GM23338 (cell line): ENCODE data around the gene CCDC167. TPM values are rescaled to one million over a fixed set of nuclear protein-coding genes. Genes with fewer than 3 reads are reported as not detected.

Experiments
- ATAC-seq: fragments of 200-7000 bp; cut with Tn5 transposase; 3 replicates; pipeline ENCODE4 v1.9.1; 2020
- DNase-seq: peaks from one replicate; pipeline ENCODE4 v3.0.0-alpha.2; 2015; ENCODE audit warnings: low spot score
- H2AFZ ChIP-seq: fragments of 200-600 bp; sonication (generic); 2 replicates; pipeline ENCODE4 v1.8.0; 2016; ENCODE audit warnings: antibody characterized with exemption, mild to moderate bottlenecking, moderate library complexity
- H3F3A ChIP-seq: fragments of 200-600 bp; sonication (generic); replicated peaks from 2 replicates; pipeline ENCODE4 v1.8.0; 2017; ENCODE audit warnings: antibody characterized with exemption, mixed run types, low read depth
- H3K27ac ChIP-seq: fragments of 200-600 bp; sonication (generic); 2 replicates; pipeline ENCODE4 v1.6.1; 2016; ENCODE audit warnings: low read depth
- H3K27me3 ChIP-seq: fragments of 200-600 bp; sonication (generic); 2 replicates; pipeline ENCODE4 v1.8.0; 2016; ENCODE audit warnings: mild to moderate bottlenecking, mixed run types, moderate library complexity; ENCODE audit not compliant: insufficient read depth
- H3K36me3 ChIP-seq: fragments of 200-600 bp; sonication (generic); 2 replicates; pipeline ENCODE4 v1.8.0; 2016; ENCODE audit warnings: mild to moderate bottlenecking; ENCODE audit not compliant: insufficient read depth
- H3K4me1 ChIP-seq: fragments of 200-600 bp; sonication (generic); 2 replicates; pipeline ENCODE4 v1.8.0; 2016; ENCODE audit warnings: mild to moderate bottlenecking, moderate library complexity; ENCODE audit not compliant: insufficient read depth
- H3K4me2 ChIP-seq: fragments of 200-600 bp; sonication (generic); 2 replicates; pipeline ENCODE4 v1.7.1; 2017; ENCODE audit warnings: mixed run types
- H3K4me3 ChIP-seq: fragments of 200-600 bp; sonication (generic); 2 replicates; pipeline ENCODE4 v1.6.1; 2016; ENCODE audit warnings: mixed run types
- H3K79me2 ChIP-seq: fragments of 200-600 bp; sonication (generic); replicated peaks from 2 replicates; pipeline ENCODE4 v1.8.0; 2017; ENCODE audit warnings: mild to moderate bottlenecking; ENCODE audit not compliant: insufficient read depth
- H3K9me2 ChIP-seq: fragments of 200-600 bp; sonication (generic); 2 replicates; pipeline ENCODE4 v1.8.0; 2017; ENCODE audit not compliant: insufficient read depth
- H4K20me1 ChIP-seq: fragments of 200-600 bp; sonication (generic); replicated peaks from 2 replicates; pipeline ENCODE4 v1.8.0; 2017; ENCODE audit warnings: mild to moderate bottlenecking; ENCODE audit not compliant: insufficient read depth
- H3K27ac Mint-ChIP-seq: 2 replicates; pipeline ENCODE4 v1.8.0; 2020; ENCODE audit warnings: inconsistent platforms, mild to moderate bottlenecking, moderate library complexity, mixed read lengths
- H3K27me3 Mint-ChIP-seq: 3 replicates; pipeline ENCODE4 v1.8.0; 2022; ENCODE audit warnings: low read depth, mild to moderate bottlenecking, moderate library complexity, mixed read lengths, inconsistent platforms; ENCODE audit not compliant: insufficient read depth, poor library complexity
- H3K36me3 Mint-ChIP-seq: 3 replicates; pipeline ENCODE4 v1.8.0; 2021; ENCODE audit warnings: low read depth, mild to moderate bottlenecking, inconsistent platforms, moderate library complexity, mixed read lengths
- H3K4me1 Mint-ChIP-seq: 3 replicates; pipeline ENCODE4 v1.8.0; 2020; ENCODE audit warnings: mild to moderate bottlenecking, inconsistent platforms, mixed read lengths
- H3K4me3 Mint-ChIP-seq: 3 replicates; pipeline ENCODE4 v1.8.0; 2021; ENCODE audit warnings: moderate library complexity, mild to moderate bottlenecking, inconsistent platforms, mixed read lengths
- H3K9me3 Mint-ChIP-seq: 3 replicates; pipeline ENCODE4 v1.8.0; 2020; ENCODE audit warnings: moderate library complexity, mild to moderate bottlenecking, inconsistent platforms, mixed read lengths
- CTCF ChIP-seq, 2 experiments: fragments of 200-600 bp in 1 of 2; sonication (generic) in 1 of 2; conservative IDR thresholded peaks; 2 replicates each; pipeline versions ENCODE4 v1.5.1 to v1.6.1; 2016 to 2017; ENCODE audit warnings: antibody characterized with exemption in 2 of 2, low read depth in 2 of 2, mild to moderate bottlenecking in 2 of 2, moderate library complexity in 1 of 2
- ETS1 ChIP-seq: IDR thresholded peaks from 2 replicates; pipeline ENCODE4 v1.6.1; 2016; ENCODE audit warnings: antibody characterized with exemption
- EZH2 ChIP-seq: fragments of 200-600 bp; sonication (generic); IDR thresholded peaks from one replicate; pipeline ENCODE4 v1.8.0; 2017; ENCODE audit warnings: antibody characterized with exemption, mild to moderate bottlenecking, low read depth; ENCODE audit not compliant: unreplicated experiment
- EZH2phosphoT487 ChIP-seq: fragments of 200-600 bp; sonication (generic); IDR thresholded peaks from one replicate; pipeline ENCODE4 v1.8.1; 2018; ENCODE audit warnings: antibody characterized with exemption; ENCODE audit not compliant: unreplicated experiment
- JUNB ChIP-seq: IDR thresholded peaks from one replicate; pipeline ENCODE4 v1.6.1; 2016; ENCODE audit warnings: antibody characterized with exemption; ENCODE audit not compliant: unreplicated experiment
- NANOG ChIP-seq: IDR thresholded peaks from 2 replicates; pipeline ENCODE4 v1.6.1; 2016; ENCODE audit warnings: antibody characterized with exemption, borderline replicate concordance
- POLR2AphosphoS5 ChIP-seq: IDR thresholded peaks from 2 replicates; pipeline ENCODE4 v1.6.1; 2016; ENCODE audit warnings: antibody characterized with exemption, low read depth
- REST ChIP-seq: IDR thresholded peaks from one replicate; pipeline ENCODE4 v1.6.1; 2018; ENCODE audit warnings: antibody characterized with exemption; ENCODE audit not compliant: unreplicated experiment
- STAT1 ChIP-seq: IDR thresholded peaks from one replicate; pipeline ENCODE4 v1.6.1; 2016; ENCODE audit warnings: antibody characterized with exemption; ENCODE audit not compliant: unreplicated experiment
- ZNF114 ChIP-seq: fragments of 250-450 bp; sonication (Bioruptor Pico); IDR thresholded peaks from 2 replicates; pipeline ENCODE4 v1.5.0; 2020; ENCODE audit warnings: mild to moderate bottlenecking, moderate library complexity
- ZNF331 ChIP-seq: fragments of 250-450 bp; sonication (Bioruptor Pico); IDR thresholded peaks from 2 replicates; pipeline ENCODE4 v1.5.0; 2020; ENCODE audit warnings: low read depth, mild to moderate bottlenecking, moderate library complexity
- ZNF462 ChIP-seq: fragments of 250-450 bp; sonication (Bioruptor Pico); IDR thresholded peaks from 2 replicates; pipeline ENCODE4 v1.5.0; 2020; ENCODE audit warnings: mild to moderate bottlenecking, moderate library complexity
- polyA plus RNA-seq: library from polyadenylated mRNA; unstranded; fragments of >200 nt; fragmentation: Nextera tagmentation; extraction: Ambion mirVana; gene quantifications from 2 replicates; pipeline ENCODE4 v1.2.1, GENCODE V29; 2016
- total RNA-seq: library from RNA; depleted of rRNA; stranded (reverse); fragments of >200 nt; shearing (Covaris generic); gene quantifications from 2 replicates; pipeline ENCODE4 v1.2.3, GENCODE V29; 2014

CCDC167 gene
- total and polyA plus RNA-seq, 2 experiments from 2014 or later = 17.6 to 21.4 TPM

- DNase-seq = peak; percentile 52
- H3K9me3 Mint-ChIP-seq = no peaks in the 10 kb centered on the region
- Histone ChIP-seq H3K27me3 (no peaks in the 10 kb centered on the region), H3K36me3 (no peaks in the 10 kb centered on the region), H3K9me2 (no peaks in the 10 kb centered on the region), H3F3A (0 out of 2 replicates have a peak, but pooled peaks cover 3% of the 10 kb centered on the region), H2AFZ (no peak overlapping the region), H4K20me1 (0 out of 2 replicates have a peak, but pooled peaks cover 5% of the 10 kb centered on the region), H3K4me2 (peak overlapping the region; percentile 59; the same call in 1 of the 2 replicates), H3K4me1 (peaks cover 15% of the 10 kb centered on the region), H3K79me2 (no peaks in the 10 kb centered on the region), H3K4me3 (no peak overlapping the region), H3K27ac (0 out of 2 replicates have a peak overlapping the region, but pooled peaks have one; percentile 50)
- H3K27me3 Mint-ChIP-seq = peaks cover 14% of the 10 kb centered on the region
- TF ChIP-seq REST (no peak), ZNF462 (CRISPR knock-in tag) (no peak), NANOG (no peak), EZH2phosphoT487 (no peak), CTCF (conservative IDR thresholded peaks at IDR 0.05; ENCODE audit: low read depth in 2 of 2) (no peak), ZNF331 (no peak), ZNF114 (no peak), POLR2AphosphoS5 (no peak), ETS1 (no peak), STAT1 (no peak), JUNB (no peak), EZH2 (no peak)
- H3K27ac Mint-ChIP-seq = no peak overlapping the region
- H3K4me1 Mint-ChIP-seq = peaks cover 36% of the 10 kb centered on the region
- H3K36me3 Mint-ChIP-seq = no peaks in the 10 kb centered on the region
- H3K4me3 Mint-ChIP-seq = no peak overlapping the region
- ATAC-seq = peak; percentile 51
These were observed 7.3 kb downstream of the CCDC167 start for GRCh38 chr6:37492236-37492972.
